H1 (cell line): ENCODE measurements around the gene ATP5F1A. TPM values are rescaled to one million over a fixed set of nuclear protein-coding genes. Genes with fewer than 3 reads are reported as not detected.

ENCODE experiments used
- CTCF ChIA-PET: fragments of 300-600 bp; sonication (Branson Sonifier 250); formaldehyde crosslinking; loops from one replicate; lab custom pipeline; 2021; ENCODE audit not compliant: partially characterized antibody; lab: Charles Lee
- POLR2A ChIA-PET: fragments of 300-600 bp; sonication (Branson Sonifier 250); formaldehyde crosslinking; loops from one replicate; lab custom pipeline; 2021; ENCODE audit warnings: inconsistent platforms; ENCODE audit not compliant: partially characterized antibody; lab: Charles Lee
- DNase-seq, 2 experiments: peaks; one replicate each; pipeline versions ENCODE4 v3.0.0 to v3.0.0-alpha.2; 2010 to 2022; ENCODE audit warnings: low spot score in 2 of 2, low read depth in 1 of 2, mixed read lengths in 1 of 2
- FAIRE-seq: peaks from 2 replicates; lab custom pipeline; 2011; peaks lifted over from hg19 to GRCh38; lab: Jason Lieb, UNC
- H2AFZ ChIP-seq: 2 replicates; pipeline ENCODE4 v1.8.1; 2012; ENCODE audit warnings: low read length, inconsistent platforms
- H2AK5ac ChIP-seq: 2 replicates; pipeline ENCODE4 v1.6.1; 2013; ENCODE audit warnings: low read depth, low read length
- H2BK120ac ChIP-seq: replicated peaks from 2 replicates; pipeline ENCODE3; 2013; ENCODE audit warnings: low read depth, low read length, inconsistent platforms
- H2BK12ac ChIP-seq: 2 replicates; pipeline ENCODE4 v1.6.1; 2013; ENCODE audit warnings: low read depth, low read length
- H2BK15ac ChIP-seq: 2 replicates; pipeline ENCODE4 v1.6.1; 2013; ENCODE audit warnings: low read length
- H2BK20ac ChIP-seq: 2 replicates; pipeline ENCODE4 v1.6.1; 2013; ENCODE audit warnings: low read length
- H2BK5ac ChIP-seq: 2 replicates; pipeline ENCODE4 v1.6.1; 2013; ENCODE audit warnings: low read depth, low read length
- H3K14ac ChIP-seq: 2 replicates; pipeline ENCODE4 v1.6.1; 2013; ENCODE audit warnings: inconsistent platforms; ENCODE audit not compliant: insufficient read length
- H3K18ac ChIP-seq: 2 replicates; pipeline ENCODE4 v1.6.1; 2013; ENCODE audit warnings: low read length; ENCODE audit errors: extremely low read depth
- H3K23ac ChIP-seq: 2 replicates; pipeline ENCODE4 v1.6.1; 2013; ENCODE audit warnings: inconsistent platforms; ENCODE audit not compliant: insufficient read length
- H3K23me2 ChIP-seq: 2 replicates; pipeline ENCODE4 v1.6.1; 2013; ENCODE audit warnings: low read depth, low read length
- H3K27ac ChIP-seq: 2 replicates; pipeline ENCODE4 v1.6.1; 2011; ENCODE audit warnings: low read depth, low read length, inconsistent platforms
- H3K27me3 ChIP-seq, 4 experiments: replicated peaks in 1 of 4; 1 replicate in 1 of 4; 2 replicates in 3 of 4; pipeline versions ENCODE4 v1.6.1 to v1.8.1; 2011 to 2013; ENCODE audit warnings: low read length in 3 of 4, mild to moderate bottlenecking in 3 of 4, inconsistent platforms in 2 of 4, mixed read lengths in 2 of 4, moderate library complexity in 1 of 4; ENCODE audit not compliant: control insufficient read depth in 3 of 4, insufficient read depth in 3 of 4; ENCODE audit errors: extremely low read depth in 1 of 4
- H3K36me3 ChIP-seq, 4 experiments: 2 replicates each; pipeline versions ENCODE4 v1.6.1 to v1.8.1; 2011 to 2013; ENCODE audit warnings: mild to moderate bottlenecking in 4 of 4, low read length in 3 of 4, moderate library complexity in 2 of 4, control low read depth in 1 of 4, inconsistent platforms in 1 of 4; ENCODE audit not compliant: insufficient read depth in 4 of 4, control insufficient read depth in 2 of 4
- H3K4ac ChIP-seq: replicated peaks from 2 replicates; pipeline ENCODE3; 2013; ENCODE audit warnings: low read length, low read depth, mixed read lengths, inconsistent platforms; ENCODE audit not compliant: insufficient read length
- H3K4me1 ChIP-seq, 4 experiments: replicated peaks in 1 of 4; 1 replicate in 1 of 4; 2 replicates in 3 of 4; pipeline versions ENCODE4 v1.6.1 to v1.8.1; 2011 to 2013; ENCODE audit warnings: low read length in 3 of 4, inconsistent platforms in 2 of 4, mixed read lengths in 1 of 4; ENCODE audit not compliant: insufficient read depth in 4 of 4, control insufficient read depth in 3 of 4
- H3K4me2 ChIP-seq, 2 experiments: 2 replicates each; pipeline versions ENCODE4 v1.6.1 to v1.8.1; 2011 to 2013; ENCODE audit warnings: low read depth in 2 of 2, low read length in 2 of 2, control low read depth in 1 of 2, inconsistent platforms in 1 of 2, mild to moderate bottlenecking in 1 of 2; ENCODE audit not compliant: insufficient read depth in 1 of 2
- H3K4me3 ChIP-seq, 4 experiments: fragments of 200-600, 300-600 bp in 1 of 4; sonication (generic), shearing (Covaris generic), sonication (Bioruptor Twin) in 1 of 4; 2 replicates each; pipeline versions ENCODE4 v1.5.1 to v1.8.1; 2011 to 2016; ENCODE audit warnings: low read length in 4 of 4, low read depth in 3 of 4, control low read depth in 2 of 4, inconsistent platforms in 2 of 4, mild to moderate bottlenecking in 2 of 4, mixed read lengths in 1 of 4, moderate library complexity in 1 of 4; ENCODE audit not compliant: insufficient read depth in 2 of 4; ENCODE audit errors: extremely low read depth in 1 of 4
- H3K56ac ChIP-seq: replicated peaks from 2 replicates; pipeline ENCODE3; 2013; ENCODE audit warnings: low read depth, mild to moderate bottlenecking, mixed read lengths, low read length, inconsistent platforms; ENCODE audit not compliant: insufficient read length
- H3K79me1 ChIP-seq: 2 replicates; pipeline ENCODE4 v1.6.1; 2013; ENCODE audit warnings: low read depth, low read length, control low read depth
- H3K79me2 ChIP-seq, 2 experiments: 2 replicates each; pipeline versions ENCODE4 v1.6.1 to v1.8.1; 2012 to 2013; ENCODE audit warnings: low read length in 2 of 2, mild to moderate bottlenecking in 2 of 2, inconsistent platforms in 1 of 2; ENCODE audit not compliant: insufficient read depth in 2 of 2, control insufficient read depth in 1 of 2
- H3K9ac ChIP-seq, 4 experiments: replicated peaks in 1 of 4; 1 replicate in 1 of 4; 2 replicates in 3 of 4; pipeline versions ENCODE4 v1.6.1 to v1.8.1; 2011 to 2013; ENCODE audit warnings: low read depth in 3 of 4, low read length in 3 of 4, control low read depth in 2 of 4, mild to moderate bottlenecking in 2 of 4, moderate library complexity in 2 of 4, inconsistent platforms in 1 of 4; ENCODE audit errors: extremely low read depth in 1 of 4
- H3K9me3 ChIP-seq, 2 experiments: 2 replicates each; pipeline versions ENCODE4 v1.6.1 to v1.8.1; 2012 to 2013; ENCODE audit warnings: mild to moderate bottlenecking in 2 of 2, moderate library complexity in 2 of 2, control low read depth in 1 of 2, inconsistent platforms in 1 of 2, low read depth in 1 of 2, low read length in 1 of 2, mixed read lengths in 1 of 2; ENCODE audit not compliant: insufficient read depth in 2 of 2
- H4K20me1 ChIP-seq, 2 experiments: replicated peaks in 1 of 2; 2 replicates each; pipeline versions ENCODE3 to v1.8.1; 2011 to 2013; ENCODE audit warnings: inconsistent platforms in 2 of 2, low read length in 2 of 2, mild to moderate bottlenecking in 1 of 2; ENCODE audit not compliant: insufficient read depth in 2 of 2, control insufficient read depth in 1 of 2
- H4K5ac ChIP-seq: 2 replicates; pipeline ENCODE4 v1.6.1; 2013; ENCODE audit warnings: low read length, low read depth, mixed read lengths, inconsistent platforms; ENCODE audit not compliant: insufficient read length
- H4K8ac ChIP-seq: 2 replicates; pipeline ENCODE4 v1.8.0; 2013; ENCODE audit warnings: mild to moderate bottlenecking, moderate library complexity, low read length, inconsistent platforms; ENCODE audit not compliant: insufficient read depth; ENCODE audit errors: extremely low read depth
- H4K91ac ChIP-seq: replicated peaks from 2 replicates; pipeline ENCODE3; 2013; ENCODE audit warnings: low read length, mixed read lengths, inconsistent platforms; ENCODE audit not compliant: insufficient read length
- CBX5 ChIP-seq: fragments of 300-800, 300-1000 bp; sonication (generic); IDR thresholded peaks from 2 replicates; pipeline ENCODE4 v1.7.1; 2016; ENCODE audit warnings: antibody characterized with exemption, low read length, low read depth
- HDAC6 ChIP-seq: IDR thresholded peaks from one replicate; pipeline ENCODE4 v1.7.1; 2012; ENCODE audit warnings: low read depth, mild to moderate bottlenecking, inconsistent platforms, low read length, moderate library complexity
- KDM1A ChIP-seq: fragments of 200-600, 300-600 bp; sonication (generic); IDR thresholded peaks from 2 replicates; pipeline ENCODE4 v1.7.1; 2016; ENCODE audit warnings: mild to moderate bottlenecking, low read length, borderline replicate concordance
- KDM4A ChIP-seq: IDR thresholded peaks from one replicate; pipeline ENCODE4 v1.7.1; 2012; ENCODE audit warnings: low read depth, mild to moderate bottlenecking, moderate library complexity, low read length, inconsistent platforms; ENCODE audit not compliant: severe bottlenecking
- RFX5 ChIP-seq: IDR thresholded peaks from 2 replicates; pipeline ENCODE4 v1.6.1; 2011; ENCODE audit warnings: low read depth, low read length, improper control_type of control experiment, borderline replicate concordance
- SIRT6 ChIP-seq: IDR thresholded peaks from one replicate; pipeline ENCODE4 v1.7.1; 2012; ENCODE audit warnings: low read length, inconsistent platforms
- SP4 ChIP-seq: IDR thresholded peaks from 2 replicates; pipeline ENCODE4 v1.6.1; 2012; ENCODE audit warnings: low read length, inconsistent platforms
- TAF1 ChIP-seq: IDR thresholded peaks from 2 replicates; pipeline ENCODE4 v1.6.1; 2011; ENCODE audit warnings: mild to moderate bottlenecking, low read depth, low read length
- TBP ChIP-seq: IDR thresholded peaks from 2 replicates; pipeline ENCODE4 v1.6.1; 2011; ENCODE audit warnings: low read depth, low read length, improper control_type of control experiment
- WGBS, 2 experiments: shearing (Covaris generic) in 1 of 2; methylation state at CpG; one replicate each; pipeline versions ENCODE4 v1.1.6 to v1.1.7; 2013 to 2015; ENCODE audit warnings: low lambda C conversion rate in 2 of 2, mixed read lengths in 2 of 2, inconsistent platforms in 1 of 2, low coverage in 1 of 2, missing lambda C conversion rate in 1 of 2; ENCODE audit not compliant: insufficient replicate concordance in 2 of 2, insufficient coverage in 1 of 2, insufficient read length in 1 of 2; ENCODE audit errors: extremely low coverage in 1 of 2, missing lambda C conversion rate in 1 of 2; 5-methylcytosine and 5-hydroxymethylcytosine counted together
- polyA plus RNA-seq, 7 experiments: library from polyadenylated mRNA; depleted of rRNA in 3 of 7; stranded (reverse) in 5 of 7; unstranded in 2 of 7; fragments of >200 nt in 5 of 7; fragments of 200-250 nt in 2 of 7; gene quantifications; 1 replicate in 5 of 7; 2 replicates in 1 of 7; 4 replicates in 1 of 7; pipeline versions ENCODE4 v1.2.1 to v1.2.3, GENCODE V29; 2011 to 2013; ENCODE audit warnings: missing spikeins in 2 of 7, mixed read lengths in 2 of 7
- total RNA-seq: library from RNA; stranded (reverse); fragmentation: NEBNext Ultra II Directional; extraction: Animal tissue kit (Norgen Biotek cat#: 25700); gene quantifications from 2 replicates; pipeline ENCODE4 v1.2.1, GENCODE V29; 2021
- TF ChIP-seq, protein P1 (sequence below): IDR thresholded peaks from 2 replicates; pipeline ENCODE4 v1.6.1; 2012; ENCODE audit warnings: low read length, inconsistent platforms

ATP5F1A gene
- total and polyA plus RNA-seq, 2 of the 8 experiments (the other 6 are each of a cell fraction or from before 2014, with no cell fraction given) = 685 to 970 TPM

DNA sequence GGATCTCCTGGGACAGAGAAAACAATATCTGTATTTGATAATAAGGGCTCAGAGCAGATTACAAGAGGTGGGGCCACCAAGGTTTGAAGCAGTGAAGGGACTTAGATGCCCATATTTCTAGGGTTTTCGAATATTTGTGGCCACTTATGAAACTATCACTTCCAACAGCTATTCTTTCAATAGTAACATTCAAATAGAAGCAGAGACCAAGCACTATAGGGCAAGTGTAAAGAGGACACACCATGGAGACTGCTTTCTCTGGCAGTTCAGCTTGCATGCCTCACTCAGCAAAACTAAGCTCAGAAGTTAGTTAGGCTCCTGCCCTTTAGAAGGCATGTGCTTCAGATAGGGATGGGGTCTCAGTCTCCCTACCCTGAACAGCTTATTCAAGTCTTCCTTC is 36.3 kb downstream of the ATP5F1A start:
- Histone ChIP-seq H2BK120ac (no peak overlapping the region), H4K5ac (no peak overlapping the region), H3K4ac (no peak overlapping the region), H4K91ac (no peak overlapping the region), H2BK5ac (no peak overlapping the region), H3K27ac (no peak overlapping the region), H3K56ac (no peak overlapping the region), H3K79me1 (no peaks in the 10 kb centered on the region), H3K9ac (no peak overlapping the region), H3K4me1 (no peaks in the 10 kb centered on the region), H2BK20ac (no peak overlapping the region), H4K8ac (no peak overlapping the region), H2AK5ac (no peak overlapping the region), H2AFZ (no peak overlapping the region), H4K20me1 (no peaks in the 10 kb centered on the region), H3K9me3 (no peaks in the 10 kb centered on the region), H3K23ac (no peak overlapping the region), H3K79me2 (no peaks in the 10 kb centered on the region), H3K27me3 (no peaks in the 10 kb centered on the region), H3K36me3 (no peaks in the 10 kb centered on the region), H3K23me2 (no peaks in the 10 kb centered on the region), H2BK15ac (no peak overlapping the region), H3K14ac (no peak overlapping the region), H3K18ac (no peak overlapping the region), H3K4me2 (no peak overlapping the region), H3K4me3 (no peak overlapping the region), H2BK12ac (no peak overlapping the region)
- 87% methylated on average over 1 of the region's 1 CpG; no CpG with 5 or more reads in 1 of the 2 experiments for WGBS, 2 experiments
- FAIRE-seq (no peak), DNase-seq (peak in 1 of 2 experiments; percentile 8)
- CTCF ChIA-PET = interaction anchor here (0.6 to 2.5 kb wide), 9 partner anchors 10 to 108 kb away, joined by 3 to 18 read pairs (median 4); partner anchors contain the start of gene PSTPIP2
- POLR2A ChIA-PET = interaction anchor here (1.0 kb wide), 1 partner anchor 8 kb away, joined by 3 read pairs; no protein-coding TSS in a partner anchor
- TF ChIP-seq KDM1A (no peak), CBX5 (no peak), TBP (no peak), KDM4A (no peak), SIRT6 (no peak), SP4 (no peak), RFX5 (no peak), HDAC6 (no peak), TAF1 (no peak)
- TF ChIP-seq, protein P1, sequence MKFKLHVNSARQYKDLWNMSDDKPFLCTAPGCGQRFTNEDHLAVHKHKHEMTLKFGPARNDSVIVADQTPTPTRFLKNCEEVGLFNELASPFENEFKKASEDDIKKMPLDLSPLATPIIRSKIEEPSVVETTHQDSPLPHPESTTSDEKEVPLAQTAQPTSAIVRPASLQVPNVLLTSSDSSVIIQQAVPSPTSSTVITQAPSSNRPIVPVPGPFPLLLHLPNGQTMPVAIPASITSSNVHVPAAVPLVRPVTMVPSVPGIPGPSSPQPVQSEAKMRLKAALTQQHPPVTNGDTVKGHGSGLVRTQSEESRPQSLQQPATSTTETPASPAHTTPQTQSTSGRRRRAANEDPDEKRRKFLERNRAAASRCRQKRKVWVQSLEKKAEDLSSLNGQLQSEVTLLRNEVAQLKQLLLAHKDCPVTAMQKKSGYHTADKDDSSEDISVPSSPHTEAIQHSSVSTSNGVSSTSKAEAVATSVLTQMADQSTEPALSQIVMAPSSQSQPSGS = no peak
